GM21529 (cell line): ENCODE data around the gene ARRB2.

Source experiments
- ATAC-seq: cut with Tn5 transposase; IDR thresholded peaks from one replicate; pipeline ENCODE4 v1.9.1; 2021; ENCODE audit not compliant: unreplicated experiment

ARRB2 gene

GRCh38 chr17:4722678-4723240, 12.3 kb downstream of the ARRB2 start:
- ATAC-seq = no peak

- no peak for ATAC-seq
These were observed 14.2 kb downstream of the ARRB2 start for GRCh38 chr17:4724650-4725049.

- ATAC-seq = no peak
These were observed 15.3 kb downstream of the ARRB2 start for GRCh38 chr17:4725646-4726310.

GRCh38 chr17:4728124-4728523, 17.7 kb downstream of the ARRB2 start:
- ATAC-seq = no peak

GRCh38 chr17:4733073-4733531, 22.7 kb downstream of the ARRB2 start:
- no peak for ATAC-seq

- no peak for ATAC-seq
These were observed 24.5 kb downstream of the ARRB2 start for GRCh38 chr17:4734857-4735475.

GRCh38 chr17:4735876-4736651, 25.6 kb downstream of the ARRB2 start:
- no peak for ATAC-seq

GRCh38 chr17:4738136-4739121, 28.0 kb downstream of the ARRB2 start:
- ATAC-seq = no peak

- no peak for ATAC-seq
These were observed 28.9 kb downstream of the ARRB2 start, which contains the start of the genes CXCL16 and ZMYND15 for GRCh38 chr17:4739122-4740024. TSS of gene CXCL16 (minus strand) at chr17:4739928. CDS start at chr17:4739339, 589 bp downstream. TSS of gene ZMYND15 (plus strand) at chr17:4739833. CDS start at chr17:4740549, 716 bp downstream.

- ATAC-seq = no peak
These were observed 29.6 kb downstream of the ARRB2 start for GRCh38 chr17:4740025-4740351.

GRCh38 chr17:4740584-4740983, 30.2 kb downstream of the ARRB2 start:
- ATAC-seq = no peak

GRCh38 chr17:4741544-4741943, 31.1 kb downstream of the ARRB2 start:
- no peak for ATAC-seq

- no peak for ATAC-seq
These were observed 31.7 kb downstream of the ARRB2 start for GRCh38 chr17:4742133-4742532.

GRCh38 chr17:4742629-4743028, 32.2 kb downstream of the ARRB2 start:
- ATAC-seq = no peak

- no peak for ATAC-seq
These were observed 32.8 kb downstream of the ARRB2 start for GRCh38 chr17:4743216-4743615.

- no peak for ATAC-seq
These were observed 33.5 kb downstream of the ARRB2 start for GRCh38 chr17:4743898-4744297.

- no peak for ATAC-seq
These were observed 34.9 kb downstream of the ARRB2 start for GRCh38 chr17:4744999-4745969.

- no peak for ATAC-seq
These were observed 37.4 kb downstream of the ARRB2 start for GRCh38 chr17:4747847-4748246.
